Lower leg skin (tissue), 4 donors: ENCODE results near the gene TRH. TPM values are rescaled to one million over a fixed set of nuclear protein-coding genes. Genes with fewer than 3 reads are reported as not detected.

Source experiments
- DNase-seq, 2 donors: peaks; one replicate each; pipeline ENCODE4 v3.0.0-alpha.2; 2019; ENCODE audit warnings: low spot score in 2 of 2
- H3K4me3 ChIP-seq: fragments of 200-600 bp; sonication (generic); 2 replicates; pipeline ENCODE4 v1.5.1; 2017; ENCODE audit warnings: mild to moderate bottlenecking, low read depth; ENCODE audit not compliant: poor library complexity, severe bottlenecking
- CTCF ChIP-seq, 3 donors: fragments of 450-650 bp; IDR thresholded peaks; one replicate each; pipeline ENCODE4 v1.5.1; 2016; ENCODE audit warnings: antibody characterized with exemption in 3 of 3, mild to moderate bottlenecking in 3 of 3, moderate library complexity in 2 of 3
- POLR2A ChIP-seq, 2 donors: fragments of 450-650 bp; IDR thresholded peaks; one replicate each; pipeline ENCODE4 v1.6.1; 2016 to 2017; ENCODE audit warnings: antibody characterized with exemption in 2 of 2, mild to moderate bottlenecking in 1 of 2, moderate library complexity in 1 of 2
- WGBS, 2 donors: methylation state at CpG; one replicate each; pipeline ENCODE4 v1.1.5; 2018; 5-methylcytosine and 5-hydroxymethylcytosine counted together
- intact Hi-C: fragments of 100-400 bp; cut with DNase I; formaldehyde crosslinking; loops from one replicate; pipeline ENCODE4 v1.15.0; 2023; ENCODE audit warnings: low total_unique reads
- total RNA-seq, 4 donors: library from RNA; depleted of rRNA; stranded (reverse); fragments of >200 nt; gene quantifications; one replicate each; pipeline ENCODE4 v1.1.0, GENCODE V29; 2016

Gene TRH
- total RNA-seq, 4 donors from 2014 or later: 0.30 TPM; not detected in 3

GRCh38 chr3:129937717-129938116, 36.8 kb upstream of the TRH start:
- WGBS, 2 donors: 83 to 89% methylated on average over 9 of the region's 9 CpGs

DNA sequence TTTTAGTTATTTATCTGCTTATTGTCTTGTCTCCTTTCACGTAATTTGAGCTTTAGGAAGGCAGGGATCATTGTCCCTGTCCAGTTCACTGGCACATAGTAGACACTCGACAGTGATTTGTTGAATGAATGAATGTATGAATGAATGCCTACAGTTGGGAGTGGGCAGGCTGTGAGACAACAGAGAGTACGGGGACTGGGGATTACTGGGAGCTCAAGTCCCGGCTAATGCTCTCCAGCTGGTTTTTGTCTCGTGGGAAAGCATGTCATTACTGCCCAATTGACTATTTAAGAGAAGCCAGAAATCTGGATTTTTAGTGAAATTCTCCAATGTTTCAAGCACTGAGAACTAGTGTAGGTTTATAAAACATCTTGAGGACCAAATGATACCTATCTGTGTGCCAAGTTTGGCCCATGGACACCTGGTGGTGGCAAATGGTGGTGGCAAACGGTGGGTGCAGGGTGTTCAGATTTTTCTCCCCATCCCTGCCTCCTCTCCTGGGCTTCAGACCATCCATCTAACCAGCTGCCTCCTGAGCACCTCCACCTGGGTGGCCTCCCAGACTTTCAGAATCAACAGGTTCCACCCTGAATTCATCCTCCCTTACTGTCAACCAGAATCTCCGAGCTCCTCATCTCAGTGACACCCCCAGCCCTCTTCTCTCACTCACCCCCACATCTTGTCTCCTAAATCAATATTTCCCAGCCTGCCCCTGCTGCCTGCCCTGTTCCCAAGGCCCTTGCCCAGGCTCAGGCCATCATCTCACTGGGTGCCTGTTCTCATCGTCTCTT, 36.2 kb upstream of the TRH start:
- WGBS, 2 donors: 80% methylated on average over 8 of the region's 8 CpGs
- intact Hi-C loops: loop anchor here (10.0 kb wide), 2 partner anchors 314 to 444 kb away; no protein-coding TSS in a partner anchor
- DNase-seq: no peak
- no peak overlapping the region for H3K4me3 ChIP-seq
- TF ChIP-seq CTCF (IDR thresholded peaks at IDR 0.05) (no peak), POLR2A (IDR thresholded peaks at IDR 0.05) (no peak)

More at GRCh38 chr3:129937717-129938116, 36.8 kb upstream of the TRH start:
- DNase-seq: no peak
- intact Hi-C loops: loop anchor here (10.0 kb wide), 2 partner anchors 313 to 443 kb away; no protein-coding TSS in a partner anchor
- TF ChIP-seq CTCF (IDR thresholded peaks at IDR 0.05) (no peak), POLR2A (IDR thresholded peaks at IDR 0.05) (no peak)
- H3K4me3 ChIP-seq: no peak overlapping the region

- intact Hi-C loops: no loop called here
- no peak for TF ChIP-seq POLR2A (IDR thresholded peaks at IDR 0.05)
- no peak for TF ChIP-seq CTCF (IDR thresholded peaks at IDR 0.05)
- DNase-seq: no peak
- 85 to 90% methylated on average over 3 of the region's 3 CpGs for WGBS, 2 donors
- no peak overlapping the region for H3K4me3 ChIP-seq
Observed at GRCh38 chr3:129940086-129940485, 34.4 kb upstream of the TRH start.

GRCh38 chr3:129942296-129942695, 32.2 kb upstream of the TRH start:
- intact Hi-C loops: no loop called here
- TF ChIP-seq CTCF (IDR thresholded peaks at IDR 0.05) (peak in 1 of 3 donors; percentile 42), POLR2A (IDR thresholded peaks at IDR 0.05) (no peak)
- H3K4me3 ChIP-seq: no peak overlapping the region
- peak; percentile 39 to 86 for DNase-seq
- 25 to 27% methylated on average over 7 of the region's 7 CpGs for WGBS, 2 donors

DNA sequence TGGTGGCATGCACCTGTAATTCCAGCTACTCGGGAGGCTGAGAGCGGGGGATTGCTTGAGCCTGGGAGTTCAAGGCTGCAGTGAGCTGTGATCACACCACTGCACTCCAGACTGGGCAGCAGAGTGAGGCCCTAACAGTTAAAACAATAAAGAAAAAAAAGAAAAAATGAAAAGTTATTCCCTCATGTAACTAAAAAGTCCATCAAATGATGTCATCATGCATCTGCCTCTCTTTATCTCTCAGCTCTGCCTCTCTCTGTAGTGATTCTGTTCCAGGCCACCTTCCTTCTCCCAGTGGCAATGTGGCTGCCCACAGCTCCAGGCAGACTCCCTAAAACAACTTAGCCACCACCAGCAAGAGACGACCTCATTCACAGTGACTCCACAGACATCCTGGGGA, 31.5 kb upstream of the TRH start:
- WGBS, 2 donors: 72 to 79% methylated on average over 3 of the region's 3 CpGs
- DNase-seq: no peak
- no peak for TF ChIP-seq POLR2A (IDR thresholded peaks at IDR 0.05)
- no peak for TF ChIP-seq CTCF (IDR thresholded peaks at IDR 0.05)
- intact Hi-C loops: no loop called here
- H3K4me3 ChIP-seq: no peak overlapping the region
